ENCODE data around the gene LAPTM4A. TPM values are rescaled to one million over a fixed set of nuclear protein-coding genes. Genes with fewer than 3 reads are reported as not detected.

The LAPTM4A gene
- total RNA-seq, 2 donors from 2014 or later, result 145 TPM

- H3K36me3 ChIP-seq, result no peaks in the 10 kb centered on the region
- no peak overlapping the region for H3K4me3 ChIP-seq
- H3K9me3 ChIP-seq, result no peaks in the 10 kb centered on the region
Observed at GRCh38 chr2:20005067-20005627, 46.3 kb downstream of the LAPTM4A start.

GRCh38 chr2:20001361-20001863 lies 50.0 kb downstream of the LAPTM4A start:
- Histone ChIP-seq H3K9me3 (no peaks in the 10 kb centered on the region), H3K4me3 (no peak overlapping the region), H3K27me3 (no peaks in the 10 kb centered on the region), H3K27ac (no peak overlapping the region), H3K4me1 (no peaks in the 10 kb centered on the region), H3K36me3 (no peaks in the 10 kb centered on the region)
- DNase-seq (ENCODE audit: low spot score), result no peak
- no peak for TF ChIP-seq CTCF (IDR thresholded peaks at IDR 0.05)

More at GRCh38 chr2:20005067-20005627, 46.3 kb downstream of the LAPTM4A start:
- Histone ChIP-seq H3K27me3 (no peaks in the 10 kb centered on the region), H3K4me1 (no peaks in the 10 kb centered on the region), H3K27ac (no peak overlapping the region)
- no peak for TF ChIP-seq CTCF (IDR thresholded peaks at IDR 0.05)
- no peak for DNase-seq (ENCODE audit: low spot score)

GRCh38 chr2:19993731-19994130 lies 57.7 kb downstream of the LAPTM4A start:
- H3K27ac ChIP-seq, result no peak overlapping the region
- no peaks in the 10 kb centered on the region for H3K36me3 ChIP-seq
- no peak overlapping the region for H3K4me3 ChIP-seq
- DNase-seq (ENCODE audit: low spot score), result no peak
- H3K27me3 ChIP-seq, result no peaks in the 10 kb centered on the region
- TF ChIP-seq CTCF (IDR thresholded peaks at IDR 0.05), result no peak
- H3K4me1 ChIP-seq, result peaks cover 0 to 12% of the 10 kb centered on the region in 2 donors
- no peaks in the 10 kb centered on the region for H3K9me3 ChIP-seq

GRCh38 chr2:19991895-19992294 lies 59.5 kb downstream of the LAPTM4A start:
- peaks cover 0 to 15% of the 10 kb centered on the region in 2 donors for H3K4me1 ChIP-seq
- no peaks in the 10 kb centered on the region for H3K9me3 ChIP-seq
- no peaks in the 10 kb centered on the region for H3K36me3 ChIP-seq
- no peak overlapping the region for H3K4me3 ChIP-seq
- no peak for DNase-seq (ENCODE audit: low spot score)
- H3K27ac ChIP-seq, result no peak overlapping the region
- no peaks in the 10 kb centered on the region for H3K27me3 ChIP-seq
- TF ChIP-seq CTCF (IDR thresholded peaks at IDR 0.05), result no peak

- TF ChIP-seq CTCF (IDR thresholded peaks at IDR 0.05), result no peak
Observed at GRCh38 chr2:19990416-19990728, 61.1 kb downstream of the LAPTM4A start.

More at GRCh38 chr2:19990416-19990728, 61.1 kb downstream of the LAPTM4A start:
- Histone ChIP-seq H3K9me3 (no peaks in the 10 kb centered on the region), H3K4me3 (peak overlapping the region; percentile 69 to 71), H3K36me3 (no peaks in the 10 kb centered on the region), H3K4me1 (peaks cover 0 to 15% of the 10 kb centered on the region in 2 donors), H3K27ac (peak overlapping the region; percentile 47 to 49), H3K27me3 (no peaks in the 10 kb centered on the region)
- no peak for DNase-seq (ENCODE audit: low spot score)
